Ovary (tissue), 3 donors: ENCODE data around the gene MAST4.

Experiments used
- EP300 ChIP-seq: sonication (generic); formaldehyde crosslinking; IDR thresholded peaks from one replicate; pipeline ENCODE4 v1.6.1; 2017; ENCODE audit warnings: antibody characterized with exemption
- POLR2A ChIP-seq: fragments of 450-650 bp; IDR thresholded peaks from one replicate; pipeline ENCODE4 v1.6.1; 2017; ENCODE audit warnings: antibody characterized with exemption, mild to moderate bottlenecking, moderate library complexity
- TF ChIP-seq, protein P1 (sequence below), 3 donors: fragments of 450-650 bp in 2 of 3; fragments of 200-600 bp in 1 of 3; IDR thresholded peaks; one replicate each; pipeline versions ENCODE4 v1.5.1 to v1.8.0; 2016 to 2022; ENCODE audit warnings: antibody characterized with exemption in 3 of 3, mild to moderate bottlenecking in 1 of 3
- donor health status: DM: no; HTN: no; CAD: no.

DNA sequence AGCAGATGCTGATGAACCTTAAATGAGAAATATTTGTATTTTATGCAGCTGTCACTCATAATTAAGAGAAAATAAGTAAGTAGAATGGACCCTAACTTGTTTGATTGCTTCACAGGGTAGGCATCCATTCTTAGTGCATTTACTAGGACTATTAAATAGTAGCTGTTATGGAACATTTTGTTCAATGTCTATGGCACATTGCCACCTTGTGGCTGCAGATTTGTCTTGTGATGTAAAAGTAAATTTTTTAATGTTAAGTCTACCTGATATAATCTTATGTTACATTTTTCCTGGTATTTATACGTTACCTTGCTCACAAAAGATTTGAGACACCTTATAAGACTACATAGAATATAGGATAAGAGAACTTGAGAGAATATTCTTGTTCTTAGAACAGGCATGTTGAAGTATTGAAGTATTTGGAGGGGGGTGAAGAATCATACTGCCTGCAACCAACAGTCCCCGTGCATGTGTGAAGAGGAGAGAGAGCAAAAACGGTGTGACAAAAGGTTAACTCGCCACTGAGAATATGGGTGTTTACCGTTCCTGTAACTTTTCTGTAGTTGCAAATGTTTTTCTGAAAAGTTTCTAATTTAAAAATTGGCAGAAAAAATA is 161.1 kb downstream of the MAST4 start:
- TF ChIP-seq, protein P1, sequence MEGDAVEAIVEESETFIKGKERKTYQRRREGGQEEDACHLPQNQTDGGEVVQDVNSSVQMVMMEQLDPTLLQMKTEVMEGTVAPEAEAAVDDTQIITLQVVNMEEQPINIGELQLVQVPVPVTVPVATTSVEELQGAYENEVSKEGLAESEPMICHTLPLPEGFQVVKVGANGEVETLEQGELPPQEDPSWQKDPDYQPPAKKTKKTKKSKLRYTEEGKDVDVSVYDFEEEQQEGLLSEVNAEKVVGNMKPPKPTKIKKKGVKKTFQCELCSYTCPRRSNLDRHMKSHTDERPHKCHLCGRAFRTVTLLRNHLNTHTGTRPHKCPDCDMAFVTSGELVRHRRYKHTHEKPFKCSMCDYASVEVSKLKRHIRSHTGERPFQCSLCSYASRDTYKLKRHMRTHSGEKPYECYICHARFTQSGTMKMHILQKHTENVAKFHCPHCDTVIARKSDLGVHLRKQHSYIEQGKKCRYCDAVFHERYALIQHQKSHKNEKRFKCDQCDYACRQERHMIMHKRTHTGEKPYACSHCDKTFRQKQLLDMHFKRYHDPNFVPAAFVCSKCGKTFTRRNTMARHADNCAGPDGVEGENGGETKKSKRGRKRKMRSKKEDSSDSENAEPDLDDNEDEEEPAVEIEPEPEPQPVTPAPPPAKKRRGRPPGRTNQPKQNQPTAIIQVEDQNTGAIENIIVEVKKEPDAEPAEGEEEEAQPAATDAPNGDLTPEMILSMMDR (IDR thresholded peaks at IDR 0.05): peak in 2 of 3 donors; percentile 65 to 69
- TF ChIP-seq POLR2A: no peak
- TF ChIP-seq EP300: no peak
